Stimulated activated CD8-positive, alpha-beta memory T cell treated with anti-CD3 and anti-CD28 coated beads, Interleukin-15, amount 100 ng/mL, for 24 hours (primary cell): ENCODE measurements around the gene TM2D1.
"Not testable (repeated sequence)": the region's sequence is repeated elsewhere in the genome, so short reads cannot be mapped to it uniquely, and the experiment has no call there.

Experiments used
- DNase-seq: peaks from one replicate; pipeline ENCODE4 v3.0.0-alpha.2; 2020; ENCODE audit warnings: low read depth

The TM2D1 gene

GRCh38 chr1:61724813-61725694, at the start of gene TM2D1:
TM2D1 (minus strand) TSS chr1:61725141; CDS start chr1:61725120, 21 bp downstream.
- DNase-seq: peak; percentile 67

GRCh38 chr1:61770131-61770530, 45.2 kb upstream of the TM2D1 start:
- no peak for DNase-seq

- DNase-seq: no peak
Observed at GRCh38 chr1:61757950-61758349, 33.0 kb upstream of the TM2D1 start.

- DNase-seq: no peak
Observed at GRCh38 chr1:61756773-61757172, 31.8 kb upstream of the TM2D1 start.

- DNase-seq: no peak
Observed at GRCh38 chr1:61754545-61754944, 29.6 kb upstream of the TM2D1 start.

- no peak for DNase-seq
Observed at GRCh38 chr1:61753998-61754508, 29.1 kb upstream of the TM2D1 start.

GRCh38 chr1:61752921-61753389, 28.0 kb upstream of the TM2D1 start:
- DNase-seq: no peak

- DNase-seq: no peak
Observed at GRCh38 chr1:61749574-61749973, 24.6 kb upstream of the TM2D1 start.

- DNase-seq: no peak
Observed at GRCh38 chr1:61748566-61748965, 23.6 kb upstream of the TM2D1 start.

GRCh38 chr1:61746813-61747212, 21.9 kb upstream of the TM2D1 start:
- no peak for DNase-seq

- no peak for DNase-seq
Observed at GRCh38 chr1:61743716-61744580, 19.0 kb upstream of the TM2D1 start.

GRCh38 chr1:61743431-61743705, 18.4 kb upstream of the TM2D1 start:
- DNase-seq: no peak

- DNase-seq: no peak
Observed at GRCh38 chr1:61742620-61743430, 17.9 kb upstream of the TM2D1 start.

- no peak for DNase-seq
Observed at GRCh38 chr1:61741711-61742619, 17.0 kb upstream of the TM2D1 start, which contains the start of gene PATJ. PATJ (plus strand) TSS chr1:61742480; CDS start chr1:61762893, 20,413 bp downstream.

- no peak for DNase-seq
Observed at GRCh38 chr1:61740751-61741700, 16.1 kb upstream of the TM2D1 start.

- DNase-seq: no peak
Observed at GRCh38 chr1:61732726-61733125, 7.8 kb upstream of the TM2D1 start.

GRCh38 chr1:61730679-61731078, 5.7 kb upstream of the TM2D1 start:
- DNase-seq: not testable (repeated sequence)

- DNase-seq: no peak
Observed at GRCh38 chr1:61727544-61727943, 2.6 kb upstream of the TM2D1 start.

- DNase-seq: no peak
Observed at GRCh38 chr1:61724506-61724812, 482 bp downstream of the TM2D1 start.
